HG03342 (cell line): ENCODE results near the gene GIT1.
A peak's percentile ranks its signal among the peaks of the same experiment; 100 is the strongest.

Source experiments
- ATAC-seq: cut with Tn5 transposase; IDR thresholded peaks from one replicate; pipeline ENCODE4 v1.9.1; 2021; ENCODE audit warnings: mild to moderate bottlenecking, moderate library complexity; ENCODE audit not compliant: unreplicated experiment

The GIT1 gene

GRCh38 chr17:29616300-29617048 is 27.0 kb upstream of the GIT1 start:
- ATAC-seq = no peak

GRCh38 chr17:29615492-29616299 is 26.2 kb upstream of the GIT1 start:
- peak; percentile 54 for ATAC-seq

GRCh38 chr17:29615048-29615385 is 25.6 kb upstream of the GIT1 start:
- no peak for ATAC-seq

- no peak for ATAC-seq
Measured at GRCh38 chr17:29614349-29615047, 25.1 kb upstream of the GIT1 start.

- no peak for ATAC-seq
Measured at GRCh38 chr17:29613856-29614255, 24.4 kb upstream of the GIT1 start.

- no peak for ATAC-seq
Measured at GRCh38 chr17:29613352-29613837, 23.9 kb upstream of the GIT1 start.

GRCh38 chr17:29612404-29613280 is 23.2 kb upstream of the GIT1 start:
- no peak for ATAC-seq

GRCh38 chr17:29612094-29612403 is 22.6 kb upstream of the GIT1 start:
- no peak for ATAC-seq

GRCh38 chr17:29611351-29612093 is 22.1 kb upstream of the GIT1 start:
- ATAC-seq = no peak

GRCh38 chr17:29610395-29610794 is 20.9 kb upstream of the GIT1 start:
- ATAC-seq = no peak

- ATAC-seq = no peak
Measured at GRCh38 chr17:29608986-29609385, 19.5 kb upstream of the GIT1 start.

GRCh38 chr17:29607557-29608195 is 18.2 kb upstream of the GIT1 start:
- no peak for ATAC-seq

- ATAC-seq = no peak
Measured at GRCh38 chr17:29603109-29603674, 13.7 kb upstream of the GIT1 start.

GRCh38 chr17:29597361-29598172 is 8.1 kb upstream of the GIT1 start:
- no peak for ATAC-seq

- ATAC-seq = no peak
Measured at GRCh38 chr17:29596811-29597210, 7.4 kb upstream of the GIT1 start.

GRCh38 chr17:29595943-29596774 is 6.7 kb upstream of the GIT1 start:
- ATAC-seq = no peak

GRCh38 chr17:29595107-29595942 is 5.9 kb upstream of the GIT1 start:
- ATAC-seq = no peak
